Activated B cell treated with CpG ODN at 0.5 μM for 24 hours (primary cell): ENCODE measurements around the gene RMRP. TPM values are rescaled to one million over a fixed set of nuclear protein-coding genes. Genes with fewer than 3 reads are reported as not detected.
"Not testable (repeated sequence)": the region's sequence is repeated elsewhere in the genome, so short reads cannot be mapped to it uniquely, and the experiment has no call there.

ENCODE experiments used
- ATAC-seq: fragments of 200-7000 bp; cut with Tn5 transposase; one replicate; pipeline ENCODE4 v1.10.0; 2021; ENCODE audit warnings: low read depth, mild to moderate bottlenecking, moderate library complexity
- CTCF ChIA-PET: fragments of 350-600 bp; sonication (Branson Sonifier 250); formaldehyde crosslinking; loops from one replicate; lab custom pipeline; 2021; ENCODE audit warnings: antibody characterized with exemption; lab: Charles Lee
- POLR2A ChIA-PET: fragments of 350-600 bp; sonication (Branson Sonifier 250); formaldehyde crosslinking; loops from one replicate; lab custom pipeline; 2021; ENCODE audit warnings: antibody characterized with exemption; lab: Charles Lee
- DNase-seq: peaks from one replicate; pipeline ENCODE4 v3.0.0; 2022
- H3K27ac Mint-ChIP-seq: one replicate; pipeline ENCODE4 v1.8.0; 2020; ENCODE audit warnings: mixed read lengths
- H3K27me3 Mint-ChIP-seq: one replicate; pipeline ENCODE4 v1.8.0; 2021; ENCODE audit warnings: mixed read lengths
- H3K36me3 Mint-ChIP-seq: one replicate; pipeline ENCODE4 v1.8.0; 2021; ENCODE audit warnings: low read depth, mixed read lengths
- H3K4me1 Mint-ChIP-seq: one replicate; pipeline ENCODE4 v1.8.0; 2021; ENCODE audit warnings: mixed read lengths
- H3K4me3 Mint-ChIP-seq: one replicate; pipeline ENCODE4 v1.8.0; 2020; ENCODE audit warnings: mild to moderate bottlenecking, mixed read lengths
- H3K9me3 Mint-ChIP-seq: one replicate; pipeline ENCODE4 v1.8.0; 2020; ENCODE audit warnings: mixed read lengths
- CTCF ChIP-seq: fragments of 200-600 bp; IDR thresholded peaks from one replicate; pipeline ENCODE4 v1.8.0; 2022; ENCODE audit warnings: antibody characterized with exemption, mild to moderate bottlenecking
- intact Hi-C: fragments of 100-400 bp; cut with micrococcal nuclease; formaldehyde crosslinking; loops from one replicate; pipeline ENCODE4 v1.15.1; 2024
- total RNA-seq: library from RNA; stranded (reverse); gene quantifications from 2 replicates; pipeline ENCODE4 v1.2.3, GENCODE V29; 2022

The RMRP gene
- total RNA-seq, 1 donor from 2014 or later = 9,516 TPM

GRCh38 chr9:35650341-35651158, 7.3 kb downstream of the RMRP start, which contains the start of gene SIT1:
Gene SIT1, minus strand, starts transcription at chr9:35650931. Its CDS starts 78 bp downstream, at chr9:35650853.
- Mint-ChIP-seq H3K4me1 (peaks cover 79% of the 10 kb centered on the region), H3K4me3 (peak within 1 kb of the TSS; percentile 85)

GRCh38 chr9:35649431-35650340, 8.1 kb downstream of the RMRP start:
- H3K9me3 Mint-ChIP-seq = no peaks in the 10 kb centered on the region
- no peak for TF ChIP-seq CTCF
- ChIA-PET CTCF (interaction anchor here (4.6 to 10.1 kb wide), 4 partner anchors 8 to 46 kb away, joined by 28 to 162 read pairs (median 37); partner anchors contain the start of genes CCDC107, CD72, RMRP and TESK1), POLR2A (interaction anchor here (0.7 to 18.0 kb wide), 8 partner anchors 7 to 100 kb away, joined by 3 to 549 read pairs (median 6); partner anchors contain the start of genes ARHGEF39, CCDC107, CD72 and CREB3)
- H3K27me3 Mint-ChIP-seq = no peaks in the 10 kb centered on the region
- H3K36me3 Mint-ChIP-seq = peaks cover 7% of the 10 kb centered on the region
- H3K4me1 Mint-ChIP-seq = peaks cover 83% of the 10 kb centered on the region
- peak overlapping the region; percentile 98 for H3K27ac Mint-ChIP-seq
- ATAC-seq = no peak
- intact Hi-C loops = loop anchor here (5.0 kb wide), 1 partner anchor 98 kb away; the partner anchor contains the start of genes GBA2 and RGP1
- no peak for DNase-seq
- peak overlapping the region; percentile 85 for H3K4me3 Mint-ChIP-seq

More at GRCh38 chr9:35650341-35651158, 7.3 kb downstream of the RMRP start, which contains the start of gene SIT1:
- ATAC-seq (no peak), DNase-seq (no peak)
- Mint-ChIP-seq H3K27ac (peak within 1 kb of the TSS; percentile 98), H3K36me3 (peaks cover 6% of the 10 kb centered on the region), H3K27me3 (no peaks in the 10 kb centered on the region), H3K9me3 (no peaks in the 10 kb centered on the region)
- ChIA-PET POLR2A (interaction anchor here (0.6 to 18.0 kb wide), 7 partner anchors 7 to 139 kb away, joined by 3 to 549 read pairs (median 6); partner anchors contain the start of genes CCDC107, CD72, CREB3 and RMRP), CTCF (interaction anchor here (4.8 to 10.1 kb wide), 3 partner anchors 36 to 46 kb away, joined by 28 to 162 read pairs (median 33); partner anchors contain the start of genes CD72 and TESK1)
- intact Hi-C loops = no loop called here
- no peak for TF ChIP-seq CTCF

- peaks cover 17% of the 10 kb centered on the region for H3K36me3 Mint-ChIP-seq
- peak; percentile 65 for TF ChIP-seq CTCF
- CTCF ChIA-PET = interaction anchor here (0.6 to 10.1 kb wide), 17 partner anchors 8 to 180 kb away, joined by 3 to 162 read pairs (median 6); partner anchors contain the start of genes CCDC107, CD72, GBA2 and RGP1
- intact Hi-C loops = loop anchor here (1.0 to 5.0 kb wide), 10 partner anchors 11 to 236 kb away; partner anchors contain the start of genes CREB3, GBA2, RGP1 and TLN1
- peak overlapping the region; percentile 97 for H3K4me3 Mint-ChIP-seq
- no peaks in the 10 kb centered on the region for H3K27me3 Mint-ChIP-seq
- ATAC-seq = peak; percentile 88
- DNase-seq = peak; percentile 94
- H3K9me3 Mint-ChIP-seq = no peaks in the 10 kb centered on the region
- H3K4me1 Mint-ChIP-seq = peaks cover 90% of the 10 kb centered on the region
- peak overlapping the region; percentile 98 for H3K27ac Mint-ChIP-seq
- POLR2A ChIA-PET = interaction anchor here (0.6 to 18.0 kb wide), 28 partner anchors 10 to 1028 kb away, joined by 3 to 549 read pairs (median 5); partner anchors contain the start of genes ARHGEF39, CCDC107, CD72 and CREB3
Measured at GRCh38 chr9:35646533-35647265, 11.1 kb downstream of the RMRP start.

- peaks cover 90% of the 10 kb centered on the region for H3K4me1 Mint-ChIP-seq
- peak overlapping the region; percentile 98 for H3K27ac Mint-ChIP-seq
- no peaks in the 10 kb centered on the region for H3K27me3 Mint-ChIP-seq
- peaks cover 21% of the 10 kb centered on the region for H3K36me3 Mint-ChIP-seq
- peak overlapping the region; percentile 97 for H3K4me3 Mint-ChIP-seq
- DNase-seq (no peak), ATAC-seq (no peak)
- TF ChIP-seq CTCF = no peak
- ChIA-PET CTCF (interaction anchor here (0.6 to 10.1 kb wide), 10 partner anchors 8 to 387 kb away, joined by 3 to 162 read pairs (median 10); partner anchors contain the start of genes CCDC107, CD72, RMRP and TESK1), POLR2A (interaction anchor here (1.0 to 18.0 kb wide), 15 partner anchors 10 to 103 kb away, joined by 4 to 549 read pairs (median 5); partner anchors contain the start of genes ARHGEF39, CCDC107, CD72 and CREB3)
- intact Hi-C loops = loop anchor here (1.0 to 5.0 kb wide), 7 partner anchors 12 to 237 kb away; partner anchors contain the start of genes CREB3, GBA2, RGP1 and TLN1
- H3K9me3 Mint-ChIP-seq = no peaks in the 10 kb centered on the region
Measured at GRCh38 chr9:35646153-35646532, 11.7 kb downstream of the RMRP start.

GRCh38 chr9:35645736-35646135, 12.1 kb downstream of the RMRP start:
- not testable (repeated sequence) for DNase-seq, H3K9me3 Mint-ChIP-seq, ATAC-seq, H3K27me3 Mint-ChIP-seq
- ChIA-PET CTCF (interaction anchor here (0.6 to 10.1 kb wide), 9 partner anchors 10 to 387 kb away, joined by 3 to 162 read pairs (median 11); partner anchors contain the start of genes CCDC107, CD72, RMRP and TESK1), POLR2A (interaction anchor here (0.6 to 18.0 kb wide), 14 partner anchors 10 to 103 kb away, joined by 3 to 549 read pairs (median 5); partner anchors contain the start of genes ARHGEF39, CCDC107, CD72 and CREB3)
- H3K4me3 Mint-ChIP-seq = peak overlapping the region; percentile 97
- H3K4me1 Mint-ChIP-seq = peaks cover 90% of the 10 kb centered on the region
- peaks cover 21% of the 10 kb centered on the region for H3K36me3 Mint-ChIP-seq
- intact Hi-C loops = loop anchor here (1.0 to 5.0 kb wide), 7 partner anchors 11 to 237 kb away; partner anchors contain the start of genes CREB3, GBA2, RGP1 and TLN1
- peak overlapping the region; percentile 98 for H3K27ac Mint-ChIP-seq
